IPS-NIHi11 (cell line): ENCODE data around the gene KCNJ1.

ENCODE experiments used
- DNase-seq: peaks from one replicate; pipeline ENCODE4 v3.0.0; 2012; ENCODE audit warnings: mixed read lengths, low spot score

KCNJ1 gene

DNA sequence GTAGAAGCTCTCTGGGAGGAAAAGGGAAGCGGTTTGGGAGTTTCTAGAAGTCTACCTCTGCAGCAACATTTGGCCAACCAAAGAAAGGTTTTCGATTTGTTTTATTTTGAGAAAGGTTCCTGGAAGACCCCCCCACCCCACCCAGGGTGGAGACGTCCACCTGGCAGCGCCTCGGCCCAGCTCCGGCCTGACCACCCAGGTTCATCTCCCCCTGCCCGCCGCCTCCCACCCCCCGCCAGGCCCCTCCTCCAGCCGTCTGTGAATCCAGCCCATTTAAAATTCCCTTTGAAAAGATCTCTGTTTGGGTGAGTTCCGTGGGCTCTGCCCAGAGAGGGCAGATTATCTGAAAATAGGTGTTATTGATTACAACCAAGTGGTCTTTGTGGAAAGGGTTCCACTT is 43.3 kb downstream of the KCNJ1 start:
- DNase-seq = no peak

DNA sequence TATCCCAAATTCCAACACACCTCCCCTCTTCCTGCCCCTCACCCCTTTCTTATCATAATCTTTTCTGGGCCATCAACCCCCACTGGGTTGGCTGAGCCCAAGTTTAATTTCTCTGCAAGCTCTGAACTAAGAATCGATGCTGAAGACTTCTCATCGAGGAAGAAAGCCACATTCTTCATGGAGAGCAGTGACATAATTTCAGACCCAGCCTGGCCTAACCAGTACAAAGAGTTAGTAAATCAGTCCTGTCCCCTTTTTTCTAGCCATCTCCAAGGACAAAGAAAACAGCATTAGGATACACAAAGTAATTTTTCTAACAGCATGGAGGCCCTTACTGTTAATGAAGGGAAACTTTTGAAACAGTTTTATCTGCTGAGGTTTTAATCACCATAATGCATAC is 45.0 kb downstream of the KCNJ1 start:
- no peak for DNase-seq

DNA sequence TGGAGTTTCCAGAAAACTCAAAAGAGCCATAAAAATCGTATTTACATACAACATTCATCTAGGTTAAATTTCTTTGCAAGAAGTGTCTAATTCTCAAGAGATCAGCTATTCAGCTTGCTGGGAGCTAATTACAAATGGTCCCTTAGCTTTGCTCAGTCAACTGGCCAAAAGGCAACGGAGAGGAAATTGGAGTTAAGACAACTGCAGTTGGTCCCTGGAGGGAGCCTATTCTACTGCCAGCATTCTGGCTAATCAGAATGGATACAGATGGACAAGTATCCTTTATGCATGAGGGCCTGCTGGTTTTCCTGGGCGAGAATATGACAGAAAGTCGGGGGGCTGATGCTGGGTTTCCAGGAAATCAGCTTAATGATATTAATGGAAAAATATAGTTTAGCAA is 45.5 kb downstream of the KCNJ1 start:
- DNase-seq = no peak

DNA sequence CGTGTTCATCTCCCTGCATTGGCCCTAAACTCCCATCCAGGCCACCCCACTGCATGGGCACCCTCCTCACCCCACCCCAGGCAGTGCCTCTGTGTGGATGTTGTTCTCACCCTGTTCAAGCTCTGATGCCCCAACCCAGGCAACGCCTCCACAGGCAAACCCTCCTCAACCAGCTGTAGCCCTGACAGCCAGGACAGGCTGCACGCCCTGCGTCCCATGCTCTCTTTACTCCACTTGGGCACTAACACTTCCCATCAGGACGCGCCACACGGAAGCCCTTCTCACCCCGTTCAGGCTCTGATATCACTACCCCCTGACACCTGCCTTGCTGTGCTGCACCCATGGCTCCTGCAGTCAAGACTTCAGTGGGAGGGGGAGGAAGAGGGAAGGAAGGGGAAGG is 47.9 kb downstream of the KCNJ1 start:
- no peak for DNase-seq

DNA sequence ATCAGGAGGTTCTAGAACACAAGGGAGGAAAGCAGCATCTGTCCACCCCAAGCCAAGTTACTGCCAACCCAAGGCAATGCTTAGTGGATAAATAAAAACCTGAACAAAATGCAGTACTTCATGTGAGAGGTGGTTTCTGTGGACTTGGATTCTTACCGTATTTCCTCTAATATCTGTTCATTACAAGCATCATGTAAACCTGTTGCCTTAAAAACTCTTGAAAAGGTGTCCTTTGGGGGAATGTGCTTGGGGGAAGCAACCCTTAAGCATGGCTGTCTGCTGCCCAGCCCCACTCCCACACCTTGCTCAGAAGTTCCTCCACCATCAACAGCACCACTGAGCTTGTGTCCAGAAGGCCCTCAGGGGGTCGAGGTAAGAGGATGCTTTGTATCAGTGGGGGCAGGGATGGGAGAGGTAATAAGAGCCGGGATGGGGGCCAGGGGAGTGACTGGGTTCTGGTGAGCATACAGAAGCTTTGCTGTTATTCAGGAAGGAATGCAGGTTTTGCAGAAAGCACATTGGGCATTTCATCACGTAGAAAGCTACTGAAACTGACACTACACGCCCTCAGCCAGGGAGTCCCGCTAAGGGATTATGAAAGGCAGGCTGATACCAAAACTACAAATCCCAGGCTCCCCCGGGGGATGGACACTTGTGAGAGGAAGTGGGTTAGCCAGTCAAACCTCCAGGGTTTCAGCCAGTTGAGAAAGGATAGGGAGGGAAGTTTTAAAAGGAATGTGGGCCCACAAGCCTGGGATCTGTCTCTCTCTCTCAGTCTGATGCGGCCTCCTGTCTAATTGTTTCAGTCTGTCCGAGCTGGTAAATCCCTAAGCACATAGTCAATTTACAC is 52.0 kb downstream of the KCNJ1 start:
- peak; percentile 82 for DNase-seq

DNA sequence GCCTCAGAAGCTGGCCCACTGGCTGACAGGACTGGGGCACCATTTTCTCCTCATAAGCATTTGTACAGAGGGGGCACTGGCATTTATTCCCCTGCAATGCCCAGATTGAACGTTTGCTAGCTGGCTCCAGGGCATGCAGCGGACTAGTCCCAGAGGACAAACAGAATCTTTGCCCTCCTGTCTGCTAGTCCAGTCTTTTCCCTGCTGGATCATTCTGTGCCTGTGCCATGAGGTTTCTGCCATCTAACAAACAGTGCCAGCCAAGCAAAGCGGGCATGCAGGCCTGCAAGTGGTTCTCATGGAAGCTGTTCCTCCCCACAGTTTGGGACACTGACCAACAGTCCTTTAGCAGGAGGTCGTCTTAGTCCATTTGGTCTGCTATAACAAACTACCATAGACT is 53.4 kb downstream of the KCNJ1 start:
- no peak for DNase-seq

DNA sequence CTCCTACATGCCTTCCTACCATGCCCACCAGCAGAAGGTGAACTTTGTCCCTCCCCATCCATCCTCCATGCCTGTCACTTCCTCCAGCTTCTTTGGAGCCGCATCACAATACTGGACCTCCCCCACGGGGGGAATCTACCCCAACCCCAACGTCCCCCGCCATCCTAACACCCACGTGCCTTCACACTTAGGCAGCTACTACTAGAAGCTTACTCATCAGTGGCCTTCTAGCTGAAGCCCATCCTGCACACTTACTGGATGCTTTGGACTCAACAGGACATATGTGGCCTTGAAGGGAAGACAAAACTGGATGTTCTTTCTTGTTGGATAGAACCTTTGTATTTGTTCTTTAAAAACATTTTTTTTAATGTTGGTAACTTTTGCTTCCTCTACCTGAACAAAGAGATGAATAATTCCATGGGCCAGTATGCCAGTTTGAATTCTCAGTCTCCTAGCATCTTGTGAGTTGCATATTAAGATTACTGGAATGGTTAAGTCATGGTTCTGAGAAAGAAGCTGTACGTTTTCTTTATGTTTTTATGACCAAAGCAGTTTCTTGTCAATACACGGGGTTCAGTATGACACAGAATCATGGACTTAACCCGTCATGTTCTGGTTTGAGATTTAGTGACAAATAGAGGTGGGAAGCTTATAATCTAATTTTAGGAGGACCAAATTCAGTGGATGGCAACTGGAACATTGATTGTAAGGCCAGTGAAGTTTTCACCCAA is 56.1 kb downstream of the KCNJ1 start:
- no peak for DNase-seq

DNA sequence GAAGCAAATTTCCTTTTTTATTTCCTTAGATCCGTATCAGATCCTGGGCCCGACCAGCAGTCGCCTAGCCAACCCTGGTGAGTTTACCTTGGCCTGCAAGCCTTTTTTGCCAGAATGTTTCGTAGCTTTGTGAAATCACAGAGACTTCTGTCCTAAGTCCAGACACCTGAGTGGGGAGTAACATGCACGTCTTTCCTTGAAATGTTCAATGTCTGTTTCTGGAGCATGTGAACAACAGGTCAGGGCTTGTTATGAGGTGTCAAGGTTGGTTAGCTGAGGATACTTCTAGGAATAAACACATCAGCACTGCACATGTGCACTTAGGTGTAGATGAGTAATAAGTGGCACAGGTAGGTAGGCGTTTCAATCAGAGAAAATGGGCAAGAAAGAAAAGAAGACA is 58.0 kb downstream of the KCNJ1 start:
- DNase-seq = no peak

DNA sequence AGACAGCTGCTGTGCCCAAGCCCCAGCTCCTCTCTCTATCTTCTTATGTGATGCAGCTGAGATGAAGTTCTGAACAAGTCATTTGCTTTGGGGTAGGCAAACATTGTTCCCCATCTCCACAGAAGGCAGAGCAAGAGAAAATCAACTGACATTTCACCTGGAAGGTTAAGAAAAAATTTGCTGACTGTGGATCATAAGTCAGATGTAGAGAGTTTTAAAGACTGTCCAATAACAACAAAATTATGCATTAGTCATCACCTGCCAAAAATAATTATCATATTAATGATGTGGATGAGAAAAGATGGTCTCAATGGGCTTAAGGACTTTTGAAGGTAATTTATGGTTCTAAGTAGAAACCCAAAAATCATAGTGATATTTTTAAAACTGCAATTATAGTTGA is 59.2 kb downstream of the KCNJ1 start:
- DNase-seq = no peak

DNA sequence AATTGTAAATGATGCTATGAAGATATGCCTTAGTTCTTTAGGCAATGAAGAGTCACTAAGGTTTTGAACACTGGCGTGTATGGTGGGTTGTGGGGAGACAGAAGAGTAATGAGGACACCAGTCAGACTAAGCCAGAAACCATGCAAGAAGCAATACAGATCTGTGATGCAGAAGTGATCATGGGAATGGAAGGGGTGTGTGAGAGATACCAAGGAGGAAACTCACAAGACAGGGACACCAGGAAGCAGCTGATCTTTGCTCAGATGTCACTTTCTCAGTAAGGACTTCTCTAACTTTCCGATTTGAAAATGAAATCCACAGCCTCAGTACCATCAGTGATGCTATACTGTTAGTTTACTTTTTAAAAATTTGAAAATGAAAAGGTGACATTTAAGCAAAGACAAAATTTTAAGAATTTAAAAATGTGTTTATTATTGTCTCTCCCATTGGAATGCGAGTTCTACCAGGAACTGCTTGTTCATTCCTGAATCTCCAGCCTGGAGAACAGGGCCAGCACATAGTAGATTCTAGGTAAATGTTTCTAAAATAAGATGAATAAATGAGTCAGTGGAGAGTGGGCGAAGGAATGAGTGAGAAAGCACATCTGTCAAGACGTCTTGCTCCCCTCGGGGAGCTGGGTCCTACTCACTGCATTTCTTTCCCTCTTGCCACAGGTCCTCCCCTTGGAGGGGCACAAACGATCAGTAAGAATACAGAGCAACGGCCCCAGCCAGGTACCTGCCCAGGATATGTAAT is 60.4 kb downstream of the KCNJ1 start:
- no peak for DNase-seq

DNA sequence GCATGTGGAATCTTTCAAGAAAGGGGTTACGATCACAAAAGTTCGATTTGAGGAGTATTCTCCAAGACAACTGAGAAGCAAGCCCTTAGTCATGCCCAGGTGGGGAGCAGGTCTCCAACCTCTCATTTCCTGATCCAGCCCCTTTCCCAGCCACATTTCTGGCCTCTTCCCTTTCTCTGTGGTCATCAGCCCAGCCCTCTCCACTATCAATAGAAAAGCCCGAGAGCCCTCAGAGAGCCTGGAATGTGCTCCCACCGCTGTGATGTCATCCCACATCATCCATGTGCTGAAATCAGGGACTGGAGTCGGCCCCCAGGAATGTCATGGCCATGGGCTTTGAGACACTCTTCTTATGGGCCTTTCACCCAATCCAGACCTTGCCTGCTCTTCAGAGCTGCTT is 62.6 kb downstream of the KCNJ1 start:
- DNase-seq = no peak

DNA sequence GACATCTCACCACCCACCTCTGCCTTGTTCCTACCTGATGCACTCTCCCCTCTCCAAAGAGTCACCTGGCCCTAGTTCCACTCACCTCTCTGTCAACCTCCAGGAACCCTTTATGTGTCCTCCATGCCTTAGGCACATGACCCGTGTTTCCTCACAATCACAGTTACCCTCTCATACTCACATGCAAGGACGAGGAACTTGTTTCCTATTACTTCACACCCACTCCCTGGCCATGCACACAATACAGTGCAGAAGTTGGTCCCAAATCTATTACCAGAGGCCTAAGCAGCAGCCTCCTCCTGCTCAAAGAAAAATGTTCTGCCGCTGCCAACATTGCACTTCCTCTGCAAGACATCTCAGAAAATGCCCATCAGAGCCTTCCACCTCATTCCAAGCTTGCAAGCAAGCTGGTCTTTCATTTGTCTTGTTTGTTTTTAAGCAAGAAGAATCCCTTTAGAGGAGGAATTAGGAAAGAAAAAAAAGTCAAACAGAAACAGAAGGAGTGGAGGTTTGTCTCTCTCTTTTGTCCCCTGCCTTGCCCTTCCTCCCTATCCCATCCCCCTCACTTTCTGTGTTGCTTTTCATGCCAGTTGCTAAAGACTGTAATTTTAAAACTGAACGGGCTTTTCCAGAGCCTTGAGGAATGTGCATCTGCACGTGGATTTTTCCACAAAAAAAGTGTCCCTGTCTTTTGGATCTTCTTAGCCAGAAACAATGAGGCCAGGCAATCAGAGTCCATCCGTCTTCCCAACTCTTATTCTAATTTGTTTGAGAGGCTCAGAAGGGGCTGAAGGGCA is 63.4 kb downstream of the KCNJ1 start:
- no peak for DNase-seq

DNA sequence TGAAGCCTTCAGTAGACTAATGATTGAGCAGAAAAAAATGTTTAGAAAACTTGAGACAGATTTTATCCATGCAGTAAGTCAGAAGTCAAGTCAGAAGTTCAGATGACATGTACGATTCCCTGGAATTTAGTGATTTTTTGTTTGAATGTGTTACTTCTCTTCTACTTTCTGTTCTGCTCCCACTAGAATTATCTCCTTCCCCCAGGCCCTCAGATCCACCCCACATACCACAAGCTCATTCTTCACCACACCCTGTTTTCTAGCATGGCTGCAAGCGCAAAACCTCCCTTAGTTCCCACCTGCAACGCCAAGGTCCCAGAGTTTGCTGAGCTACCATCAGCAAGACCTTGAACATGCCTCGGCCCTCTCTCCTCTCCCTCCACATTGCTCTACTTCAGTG is 64.1 kb downstream of the KCNJ1 start:
- no peak for DNase-seq

DNA sequence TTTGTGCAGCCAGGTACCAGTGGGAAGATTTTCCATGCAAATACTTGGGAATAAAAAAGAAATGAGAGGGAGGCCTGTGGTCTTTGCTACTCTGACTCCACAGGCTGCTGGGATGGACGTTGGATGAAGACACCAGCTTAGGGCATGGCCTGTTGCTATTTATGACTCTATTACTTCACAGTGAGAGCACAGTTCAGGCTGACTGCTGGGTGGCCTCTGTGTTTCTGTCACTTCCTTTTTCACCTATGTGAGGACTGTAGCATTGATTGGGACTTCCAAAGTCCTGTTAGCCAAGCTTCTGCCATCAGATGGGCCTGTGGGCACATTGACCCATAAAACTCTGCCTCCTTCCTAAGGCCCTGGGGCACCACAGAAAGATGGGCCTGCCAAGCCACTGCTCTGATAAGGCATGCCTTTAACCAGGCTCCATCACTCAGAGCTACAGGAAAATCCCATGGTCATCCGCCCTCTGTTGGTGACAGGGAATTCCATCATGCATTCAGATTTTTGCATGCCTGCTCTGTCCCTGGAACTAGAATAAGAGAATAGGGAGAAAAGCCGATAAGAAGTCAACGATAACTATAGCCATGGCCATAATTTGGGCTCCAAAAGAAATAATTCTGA is 64.6 kb downstream of the KCNJ1 start:
- peak; percentile 68 for DNase-seq

DNA sequence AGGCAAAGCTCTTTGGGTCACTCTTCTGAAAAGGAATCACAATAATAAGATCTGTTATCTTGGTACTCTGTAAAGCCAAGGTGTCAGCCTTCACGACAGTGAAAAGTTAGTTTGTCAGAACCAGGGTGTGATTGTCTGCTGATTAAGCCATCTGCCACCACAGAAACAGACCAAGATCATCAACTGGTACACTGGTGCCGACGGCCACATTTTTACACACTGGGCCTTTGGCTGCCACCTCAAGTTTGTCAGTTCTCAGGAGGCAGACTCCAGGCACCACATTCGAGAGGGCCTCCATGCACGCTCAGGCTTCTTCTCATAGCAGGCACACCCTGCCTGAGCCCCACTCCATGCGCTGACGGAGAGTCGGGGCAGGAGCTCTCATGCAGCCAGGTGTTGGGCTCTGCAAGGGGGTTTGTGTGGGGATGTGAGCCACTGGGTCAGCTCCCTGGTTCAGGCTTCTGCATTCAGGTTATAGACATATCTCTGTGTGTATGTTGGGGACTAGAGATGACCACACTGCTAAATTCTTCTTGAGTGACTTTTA is 66.2 kb downstream of the KCNJ1 start:
- DNase-seq = no peak

DNA sequence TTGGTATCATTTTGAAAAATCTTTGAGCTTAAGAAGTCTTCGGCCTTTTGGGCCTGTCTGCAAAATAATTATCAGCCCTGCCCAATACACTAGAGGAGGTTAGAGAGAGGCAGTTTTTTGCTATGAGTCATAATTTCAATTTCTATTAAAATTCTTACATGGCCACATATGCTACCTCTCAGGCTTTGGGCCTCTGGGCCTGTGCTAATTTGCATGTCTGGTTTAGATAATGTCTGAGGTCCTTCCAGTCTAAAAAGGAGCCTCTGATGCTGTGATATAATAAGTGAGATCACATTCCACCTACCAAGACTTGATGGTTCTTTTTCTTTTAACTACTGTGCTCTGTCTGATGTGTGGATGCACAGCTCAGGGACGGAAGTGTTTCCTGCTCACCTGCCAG is 70.8 kb downstream of the KCNJ1 start:
- no peak for DNase-seq

DNA sequence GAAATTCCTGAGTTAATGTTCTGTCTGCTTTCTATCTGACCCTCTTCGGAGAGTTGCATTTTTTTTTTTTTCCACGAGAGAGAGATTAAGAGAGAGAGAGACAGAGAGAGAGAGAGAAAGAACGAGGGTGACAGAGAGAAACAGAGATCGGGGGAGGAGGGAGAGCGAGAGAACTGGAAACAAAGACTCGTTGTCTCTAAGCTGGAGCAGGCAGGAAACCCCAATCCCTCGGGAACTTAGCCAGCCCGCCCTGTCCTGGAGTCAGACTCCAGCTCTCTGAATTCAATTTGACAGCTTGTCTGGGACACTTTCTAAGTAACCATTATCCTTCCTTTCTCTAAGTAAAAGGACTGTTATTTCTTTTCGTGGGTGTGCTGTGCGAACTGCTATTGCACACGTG is 76.9 kb downstream of the KCNJ1 start:
- no peak for DNase-seq

DNA sequence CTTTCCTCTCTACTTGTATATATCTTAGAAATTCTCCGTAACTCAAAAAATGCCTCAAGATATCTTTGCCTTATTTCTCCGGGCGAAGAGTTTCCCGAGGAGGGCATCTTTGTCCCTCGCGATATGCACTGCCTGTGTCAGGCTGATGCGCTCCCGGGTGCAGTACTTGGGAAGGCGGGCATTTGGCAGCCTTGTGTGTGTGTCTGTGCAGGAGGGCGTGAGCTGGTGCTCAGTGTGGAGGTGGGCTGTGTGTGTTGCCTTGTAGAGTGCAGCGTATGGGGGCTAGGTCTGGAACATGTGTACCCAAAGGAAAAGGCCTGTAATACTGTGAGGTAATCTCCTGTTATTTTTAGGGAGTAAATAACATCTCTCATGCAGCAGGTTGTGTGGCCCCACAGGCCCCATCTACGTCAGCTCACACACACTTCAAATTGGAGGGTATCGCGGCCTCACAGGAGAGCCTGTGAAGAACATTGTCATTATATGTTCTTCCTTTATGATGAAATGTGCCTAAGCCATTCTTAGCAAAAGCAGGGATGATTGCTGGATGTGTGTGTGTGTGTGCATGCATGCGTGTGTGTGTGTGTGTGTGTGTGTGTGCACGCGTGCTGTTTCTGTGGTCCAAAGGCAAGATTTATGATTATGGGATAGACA is 77.5 kb downstream of the KCNJ1 start:
- DNase-seq = no peak
